22Rv1 (cell line): ENCODE data around the gene SAMD7.
A peak's percentile ranks its signal among the peaks of the same experiment; 100 is the strongest.

Source experiments
- H3K27ac ChIP-seq: fragments of 450-650 bp; 2 replicates; pipeline ENCODE4 v1.5.1; 2017
- ZFX ChIP-seq: fragments of 450-650 bp; IDR thresholded peaks from 2 replicates; pipeline ENCODE4 v1.6.1; 2017; ENCODE audit warnings: antibody characterized with exemption, borderline replicate concordance
- TF ChIP-seq, protein P1 (sequence below): fragments of 450-650 bp; IDR thresholded peaks from 2 replicates; pipeline ENCODE4 v1.5.1; 2017; ENCODE audit warnings: mild to moderate bottlenecking

The SAMD7 gene

DNA sequence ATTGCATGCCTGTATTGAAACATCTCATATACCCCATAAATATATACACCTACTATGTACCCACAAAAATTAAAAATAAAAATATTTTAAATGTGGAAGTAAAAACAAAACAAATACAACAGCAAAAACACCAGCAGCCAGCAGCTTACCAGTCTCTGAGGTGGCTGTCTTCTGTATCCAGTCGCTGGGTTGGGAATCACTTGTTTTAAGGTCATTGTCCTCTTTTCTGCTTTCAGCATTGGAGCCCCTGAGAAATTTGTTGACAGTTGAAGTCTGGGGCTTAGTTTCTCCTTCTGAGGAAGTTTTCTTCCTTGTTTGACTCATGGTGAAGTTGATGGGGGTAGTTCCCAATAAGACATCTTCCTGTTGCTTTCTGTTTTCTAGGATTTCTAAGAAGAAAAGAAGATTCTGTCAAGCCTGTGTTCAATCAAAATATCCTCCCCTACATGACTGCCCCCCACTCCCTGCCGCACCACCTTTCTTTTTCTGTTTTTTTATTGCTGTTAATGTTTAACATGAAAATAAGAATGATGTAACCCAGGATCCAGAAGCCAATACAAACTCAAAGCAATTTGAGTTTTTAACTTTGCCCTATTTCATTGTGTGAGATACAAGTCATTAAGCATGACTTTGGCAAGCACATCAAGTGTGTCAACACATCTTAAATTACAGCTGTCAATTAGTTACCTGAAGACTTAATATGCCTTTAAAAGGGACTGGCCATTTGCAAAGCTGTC lies 41.7 kb upstream of the SAMD7 start, which contains the start of gene LRRC31:
Gene LRRC31 (minus strand): TSS at position 452 of the 737 bp plus-strand sequence. CDS start 128 bp downstream, at position 324.
- TF ChIP-seq ZFX: no peak
- TF ChIP-seq, protein P1, sequence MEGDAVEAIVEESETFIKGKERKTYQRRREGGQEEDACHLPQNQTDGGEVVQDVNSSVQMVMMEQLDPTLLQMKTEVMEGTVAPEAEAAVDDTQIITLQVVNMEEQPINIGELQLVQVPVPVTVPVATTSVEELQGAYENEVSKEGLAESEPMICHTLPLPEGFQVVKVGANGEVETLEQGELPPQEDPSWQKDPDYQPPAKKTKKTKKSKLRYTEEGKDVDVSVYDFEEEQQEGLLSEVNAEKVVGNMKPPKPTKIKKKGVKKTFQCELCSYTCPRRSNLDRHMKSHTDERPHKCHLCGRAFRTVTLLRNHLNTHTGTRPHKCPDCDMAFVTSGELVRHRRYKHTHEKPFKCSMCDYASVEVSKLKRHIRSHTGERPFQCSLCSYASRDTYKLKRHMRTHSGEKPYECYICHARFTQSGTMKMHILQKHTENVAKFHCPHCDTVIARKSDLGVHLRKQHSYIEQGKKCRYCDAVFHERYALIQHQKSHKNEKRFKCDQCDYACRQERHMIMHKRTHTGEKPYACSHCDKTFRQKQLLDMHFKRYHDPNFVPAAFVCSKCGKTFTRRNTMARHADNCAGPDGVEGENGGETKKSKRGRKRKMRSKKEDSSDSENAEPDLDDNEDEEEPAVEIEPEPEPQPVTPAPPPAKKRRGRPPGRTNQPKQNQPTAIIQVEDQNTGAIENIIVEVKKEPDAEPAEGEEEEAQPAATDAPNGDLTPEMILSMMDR: no peak
- H3K27ac ChIP-seq: peak within 1 kb of the TSS; percentile 27; the same call in 1 of the 2 replicates

DNA sequence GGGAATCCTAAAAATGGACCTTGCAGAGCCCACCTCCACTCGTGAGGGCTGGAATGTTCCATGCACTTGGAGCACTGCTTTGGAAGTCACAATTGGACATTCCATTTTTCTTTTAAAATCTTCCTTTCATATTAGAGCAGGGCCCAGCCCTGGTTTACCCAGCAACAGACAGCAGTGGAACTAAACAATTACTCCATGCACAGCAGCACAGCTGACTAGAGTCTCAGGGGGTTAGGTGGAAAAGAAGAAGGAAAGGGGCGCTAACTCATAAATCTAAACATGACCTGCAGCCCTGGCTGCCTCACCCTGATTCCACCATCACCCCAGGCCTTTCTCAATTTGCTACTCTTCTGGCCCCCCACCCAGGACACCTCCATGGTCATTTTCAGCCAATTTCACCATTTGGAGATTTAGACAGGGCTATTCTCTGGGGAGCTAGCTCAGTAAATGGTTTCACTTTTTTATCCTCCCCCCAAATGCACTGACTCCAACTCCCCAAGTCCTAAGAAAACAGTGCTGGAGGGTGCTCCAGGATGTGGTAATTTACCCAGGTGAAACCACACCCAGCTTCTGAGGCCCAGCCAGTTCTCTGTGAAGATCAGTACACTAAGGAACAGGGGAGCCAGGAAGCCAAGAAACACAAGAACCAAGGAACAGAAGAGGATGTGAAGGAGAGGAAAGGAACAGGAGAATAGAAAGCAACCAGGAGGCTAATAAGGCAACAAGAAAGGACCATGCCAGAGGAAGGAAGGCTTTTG lies 40.1 kb upstream of the SAMD7 start:
- H3K27ac ChIP-seq: no peak overlapping the region
- TF ChIP-seq ZFX: no peak
- TF ChIP-seq, protein P1: no peak

- no peak overlapping the region for H3K27ac ChIP-seq
- TF ChIP-seq ZFX: no peak
- TF ChIP-seq, protein P1: no peak
Measured at GRCh38 chr3:169879013-169879557, 32.3 kb upstream of the SAMD7 start.

DNA sequence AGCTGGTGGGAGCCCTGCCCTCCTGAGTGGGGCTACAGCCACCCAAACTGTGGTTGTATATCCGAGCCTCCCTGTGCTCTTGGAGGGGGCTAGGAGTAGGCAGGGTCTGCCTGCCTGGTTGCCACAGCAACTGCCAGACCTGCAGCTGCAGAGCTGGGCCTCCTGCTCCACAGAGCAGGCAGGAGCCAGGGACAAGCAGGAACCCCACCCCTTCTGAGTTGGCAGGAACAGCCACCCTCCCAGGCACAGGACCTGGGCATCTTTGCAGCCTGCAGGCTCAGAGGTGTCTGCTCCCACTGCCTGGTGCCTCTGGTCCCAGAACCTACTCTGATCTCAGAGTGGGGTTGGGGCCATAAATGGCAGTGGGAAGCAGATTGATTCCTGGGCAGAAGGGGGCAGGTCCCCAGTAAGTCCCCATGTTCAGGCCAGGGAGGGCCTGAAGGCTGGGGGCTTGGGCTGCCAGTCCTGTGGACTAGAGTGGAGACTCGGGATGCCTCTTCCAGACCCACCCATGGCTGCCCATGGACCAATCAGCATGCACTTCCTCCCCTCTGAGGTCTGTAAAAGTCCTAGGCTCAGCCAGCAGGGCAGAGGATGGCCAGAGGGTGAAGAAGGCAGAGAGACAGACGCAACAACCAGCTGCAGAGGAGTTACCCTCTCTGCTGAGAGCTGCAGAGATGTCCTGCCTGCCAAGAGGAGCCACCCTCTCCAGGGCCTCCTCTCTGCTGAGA lies 31.4 kb upstream of the SAMD7 start:
- no peak overlapping the region for H3K27ac ChIP-seq
- TF ChIP-seq, protein P1: no peak
- TF ChIP-seq ZFX: no peak

DNA sequence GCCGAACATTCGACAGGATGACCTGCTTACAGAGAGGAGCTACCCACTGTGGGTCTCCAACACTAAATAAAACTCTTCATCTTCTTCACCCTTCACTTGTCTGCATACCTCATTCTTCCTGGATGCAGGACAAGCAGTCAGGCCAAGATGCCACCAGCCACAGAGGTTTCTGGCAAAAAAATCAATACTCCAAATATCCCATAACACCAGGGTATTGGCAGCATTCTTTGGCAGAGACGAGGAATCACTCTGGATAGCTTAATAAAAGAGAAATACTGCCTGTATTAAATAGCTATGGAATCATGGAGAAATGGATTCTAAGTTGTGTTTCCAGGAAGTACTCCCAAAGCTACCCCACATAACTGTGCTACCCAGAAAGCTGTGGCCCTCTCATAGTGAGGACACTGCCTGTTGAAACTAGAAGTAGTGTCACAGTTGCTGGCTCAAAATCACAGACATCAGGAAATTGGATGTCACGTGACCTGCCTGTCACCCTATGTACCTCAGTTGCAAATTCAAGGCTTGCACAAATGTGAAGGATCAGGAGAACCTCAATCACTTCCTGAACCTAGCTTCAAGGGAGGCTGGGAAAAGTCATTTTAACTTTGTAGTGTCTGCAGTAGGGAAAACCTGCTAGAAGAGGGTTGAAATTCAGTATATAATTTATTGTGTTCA lies 30.7 kb upstream of the SAMD7 start:
- TF ChIP-seq, protein P1: no peak
- TF ChIP-seq ZFX: no peak
- no peak overlapping the region for H3K27ac ChIP-seq

DNA sequence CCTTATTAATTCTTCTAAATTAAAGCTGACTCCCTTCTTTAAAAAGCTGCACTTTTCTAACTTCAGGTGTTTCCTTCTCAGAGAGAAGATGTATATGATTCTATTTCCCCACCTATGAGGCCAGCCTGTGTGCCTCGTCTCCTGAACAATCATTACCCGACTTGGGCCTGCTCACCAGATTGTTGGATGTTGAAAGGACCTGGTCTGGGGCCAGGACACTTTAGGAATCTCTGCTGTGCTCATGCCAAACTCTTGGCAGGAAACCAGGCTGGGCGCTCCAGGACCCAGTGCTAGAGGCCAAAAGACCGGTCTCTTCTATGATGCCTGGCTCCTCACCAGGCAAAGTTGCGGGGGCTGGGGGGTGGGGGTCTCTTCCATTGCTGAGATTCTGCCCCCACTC lies 24.7 kb upstream of the SAMD7 start:
- no peak for TF ChIP-seq ZFX
- TF ChIP-seq, protein P1: no peak

More for the DNA sequence above, 24.7 kb upstream of the SAMD7 start:
- no peak overlapping the region for H3K27ac ChIP-seq
